GM21619 (cell line): ENCODE data around the gene RPS6KA2.

ENCODE experiments used
- ATAC-seq: cut with Tn5 transposase; IDR thresholded peaks from one replicate; pipeline ENCODE4 v1.9.1; 2021; ENCODE audit not compliant: unreplicated experiment

RPS6KA2 gene

GRCh38 chr6:166627033-166627874, at the start of gene RPS6KA2:
Gene RPS6KA2 (minus strand): TSS chr6:166627251. CDS start chr6:166627019, 232 bp downstream.
- ATAC-seq: peak; percentile 89

- no peak for ATAC-seq
These were observed 49.3 kb upstream of the RPS6KA2 start for GRCh38 chr6:166676270-166676860.

- no peak for ATAC-seq
These were observed 48.7 kb upstream of the RPS6KA2 start for GRCh38 chr6:166675736-166676135.

GRCh38 chr6:166673309-166673708, 46.3 kb upstream of the RPS6KA2 start:
- ATAC-seq: no peak

GRCh38 chr6:166672624-166673206, 45.7 kb upstream of the RPS6KA2 start:
- no peak for ATAC-seq

GRCh38 chr6:166672146-166672545, 45.1 kb upstream of the RPS6KA2 start:
- no peak for ATAC-seq

GRCh38 chr6:166671434-166672081, 44.5 kb upstream of the RPS6KA2 start:
- no peak for ATAC-seq

GRCh38 chr6:166670894-166671293, 43.8 kb upstream of the RPS6KA2 start:
- ATAC-seq: no peak

- ATAC-seq: no peak
These were observed 43.0 kb upstream of the RPS6KA2 start for GRCh38 chr6:166670013-166670412.

- ATAC-seq: no peak
These were observed 41.0 kb upstream of the RPS6KA2 start for GRCh38 chr6:166667796-166668610.

- ATAC-seq: no peak
These were observed 37.1 kb upstream of the RPS6KA2 start for GRCh38 chr6:166664135-166664534.

- no peak for ATAC-seq
These were observed 36.5 kb upstream of the RPS6KA2 start for GRCh38 chr6:166663568-166663967.

GRCh38 chr6:166662690-166663089, 35.6 kb upstream of the RPS6KA2 start:
- no peak for ATAC-seq

- ATAC-seq: no peak
These were observed 34.5 kb upstream of the RPS6KA2 start for GRCh38 chr6:166661327-166662085.

- ATAC-seq: no peak
These were observed 33.2 kb upstream of the RPS6KA2 start for GRCh38 chr6:166660157-166660688.

- no peak for ATAC-seq
These were observed 32.5 kb upstream of the RPS6KA2 start for GRCh38 chr6:166659581-166659980.

GRCh38 chr6:166658792-166659150, 31.7 kb upstream of the RPS6KA2 start:
- ATAC-seq: no peak

- no peak for ATAC-seq
These were observed 31.2 kb upstream of the RPS6KA2 start for GRCh38 chr6:166658115-166658791.

- ATAC-seq: no peak
These were observed 30.5 kb upstream of the RPS6KA2 start for GRCh38 chr6:166657531-166657930.
